NCI-H69 (cell line): ENCODE data around the gene TBC1D22A.

ENCODE experiments used
- DNase-seq: peaks from one replicate; lab custom pipeline; 2025; lab: John Stamatoyannopoulos, UW

Gene TBC1D22A

GRCh38 chr22:47083379-47083986 is 321.0 kb downstream of the TBC1D22A start:
- DNase-seq: no peak

- DNase-seq: peak; percentile 11
Measured at GRCh38 chr22:47084226-47084625, 321.8 kb downstream of the TBC1D22A start.

- no peak for DNase-seq
Measured at GRCh38 chr22:47086596-47087248, 324.3 kb downstream of the TBC1D22A start.

GRCh38 chr22:47088480-47089158 is 326.2 kb downstream of the TBC1D22A start:
- no peak for DNase-seq

- DNase-seq: no peak
Measured at GRCh38 chr22:47089374-47089773, 326.9 kb downstream of the TBC1D22A start.

- DNase-seq: peak; percentile 20
Measured at GRCh38 chr22:47089796-47090460, 327.5 kb downstream of the TBC1D22A start.

GRCh38 chr22:47090591-47091245 is 328.3 kb downstream of the TBC1D22A start:
- DNase-seq: peak; percentile 49

- peak; percentile 43 for DNase-seq
Measured at GRCh38 chr22:47091246-47091651, 328.8 kb downstream of the TBC1D22A start.

- no peak for DNase-seq
Measured at GRCh38 chr22:47091921-47092700, 329.7 kb downstream of the TBC1D22A start.

GRCh38 chr22:47092896-47093311 is 330.5 kb downstream of the TBC1D22A start:
- DNase-seq: no peak

- no peak for DNase-seq
Measured at GRCh38 chr22:47093720-47094119, 331.3 kb downstream of the TBC1D22A start.

- no peak for DNase-seq
Measured at GRCh38 chr22:47094861-47095330, 332.4 kb downstream of the TBC1D22A start.

- no peak for DNase-seq
Measured at GRCh38 chr22:47095395-47096122, 333.1 kb downstream of the TBC1D22A start.

- DNase-seq: no peak
Measured at GRCh38 chr22:47098121-47098520, 335.7 kb downstream of the TBC1D22A start.

GRCh38 chr22:47098554-47098953 is 336.1 kb downstream of the TBC1D22A start:
- no peak for DNase-seq

- no peak for DNase-seq
Measured at GRCh38 chr22:47100019-47100418, 337.6 kb downstream of the TBC1D22A start.

GRCh38 chr22:47100646-47101200 is 338.3 kb downstream of the TBC1D22A start:
- no peak for DNase-seq

- DNase-seq: no peak
Measured at GRCh38 chr22:47101321-47101885, 339.0 kb downstream of the TBC1D22A start.

GRCh38 chr22:47102081-47102480 is 339.6 kb downstream of the TBC1D22A start:
- no peak for DNase-seq

- peak; percentile 31 for DNase-seq
Measured at GRCh38 chr22:47102648-47103047, 340.2 kb downstream of the TBC1D22A start.
